Endothelial cell of umbilical vein (primary cell): Measurements from ENCODE around the gene DNAH1. TPM values are rescaled to one million over a fixed set of nuclear protein-coding genes. Genes with fewer than 3 reads are reported as not detected.

ENCODE experiments used
- BruUV-seq: library from RNA; stranded (reverse); fragments of 400-500 nt; replicated peaks from 2 replicates; lab custom pipeline; 2021; lab: Mats Ljungman, UMichigan
- CTCF ChIA-PET: fragments of 300-600, 350-600 bp; sonication (Branson Sonifier 250); formaldehyde crosslinking; loops from one replicate; lab custom pipeline; 2021; ENCODE audit warnings: antibody characterized with exemption, inconsistent platforms; lab: Charles Lee
- POLR2A ChIA-PET: fragments of 300-600, 350-600 bp; sonication (Branson Sonifier 250); formaldehyde crosslinking; loops from one replicate; lab custom pipeline; 2021; ENCODE audit warnings: antibody characterized with exemption, inconsistent platforms; lab: Charles Lee
- DNase-seq: peaks from one replicate; pipeline ENCODE4 v3.0.0-alpha.2; 2011; ENCODE audit warnings: low read depth, low spot score
- FAIRE-seq: peaks from 2 replicates; lab custom pipeline; 2011; peaks lifted over from hg19 to GRCh38; lab: Jason Lieb, UNC
- H2AFZ ChIP-seq: 2 replicates; pipeline ENCODE4 v1.6.0; 2012; ENCODE audit warnings: low read depth, low read length, control low read depth, inconsistent platforms
- H3K27ac ChIP-seq: 2 replicates; pipeline ENCODE4 v1.5.1; 2011; ENCODE audit warnings: low read depth, mild to moderate bottlenecking, control low read depth, low read length, moderate library complexity; ENCODE audit not compliant: insufficient read depth
- H3K27me3 ChIP-seq, 2 experiments: 2 replicates each; pipeline versions ENCODE4 v1.6.0 to v1.6.1; 2011; ENCODE audit warnings: low read length in 2 of 2, mixed read lengths in 1 of 2; ENCODE audit not compliant: control insufficient read depth in 2 of 2, insufficient read depth in 2 of 2
- H3K36me3 ChIP-seq, 2 experiments: 2 replicates in 1 of 2; 3 replicates in 1 of 2; pipeline ENCODE4 v1.5.1; 2011; ENCODE audit warnings: low read length in 2 of 2, mild to moderate bottlenecking in 1 of 2, moderate library complexity in 1 of 2; ENCODE audit not compliant: control insufficient read depth in 2 of 2, insufficient read depth in 2 of 2; ENCODE audit errors: extremely low read depth in 1 of 2
- H3K4me1 ChIP-seq: 3 replicates; pipeline ENCODE4 v1.5.1; 2011; ENCODE audit warnings: mild to moderate bottlenecking, low read length; ENCODE audit not compliant: control insufficient read depth, insufficient read depth; ENCODE audit errors: extremely low read depth
- H3K4me2 ChIP-seq: 2 replicates; pipeline ENCODE4 v1.6.1; 2011; ENCODE audit warnings: low read length, control low read depth, mixed read lengths; ENCODE audit not compliant: insufficient read depth
- H3K4me3 ChIP-seq, 3 experiments: fragments of 200-600 bp in 1 of 3; sonication (generic), shearing (Covaris generic) in 1 of 3; replicated peaks in 1 of 3; 2 replicates each; pipeline ENCODE4 v1.5.1; 2011 to 2016; ENCODE audit warnings: control low read depth in 3 of 3, low read length in 3 of 3, mild to moderate bottlenecking in 2 of 3, inconsistent platforms in 1 of 3, low read depth in 1 of 3, moderate library complexity in 1 of 3; ENCODE audit not compliant: insufficient read depth in 1 of 3
- H3K79me2 ChIP-seq: 2 replicates; pipeline ENCODE4 v1.6.0; 2012; ENCODE audit warnings: low read length, inconsistent platforms; ENCODE audit not compliant: control insufficient read depth, insufficient read depth
- H3K9ac ChIP-seq: replicated peaks from 2 replicates; pipeline ENCODE3; 2011; ENCODE audit warnings: low read length, control low read depth; ENCODE audit not compliant: insufficient read depth; ENCODE audit errors: extremely low read depth
- H3K9me1 ChIP-seq: replicated peaks from 3 replicates; pipeline ENCODE4 v1.6.0; 2011; ENCODE audit warnings: mild to moderate bottlenecking, low read length; ENCODE audit not compliant: control insufficient read depth, insufficient read depth; ENCODE audit errors: extremely low read depth
- H3K9me3 ChIP-seq: replicated peaks from 2 replicates; pipeline ENCODE4 v1.5.1; 2012; ENCODE audit warnings: low read length, inconsistent platforms; ENCODE audit not compliant: control insufficient read depth, insufficient read depth
- H4K20me1 ChIP-seq: replicated peaks from 2 replicates; pipeline ENCODE3; 2011; ENCODE audit warnings: mild to moderate bottlenecking, low read length; ENCODE audit not compliant: control insufficient read depth, insufficient read depth; ENCODE audit errors: extremely low read depth
- CTCF ChIP-seq, 2 donors: IDR thresholded peaks; 1 replicate in 1 of 2; 2 replicates in 1 of 2; pipeline ENCODE4 v1.5.1; 2011; ENCODE audit warnings: low read length in 2 of 2, mild to moderate bottlenecking in 2 of 2, moderate library complexity in 2 of 2, control low read depth in 1 of 2, inconsistent platforms in 1 of 2, low read depth in 1 of 2; ENCODE audit not compliant: insufficient read depth in 1 of 2; ENCODE audit errors: extremely low read depth in 1 of 2
- EZH2 ChIP-seq: IDR thresholded peaks from 2 replicates; pipeline ENCODE4 v1.6.1; 2012; ENCODE audit warnings: borderline replicate concordance, low read depth, mild to moderate bottlenecking, moderate library complexity, low read length, inconsistent platforms; ENCODE audit not compliant: severe bottlenecking
- FOS ChIP-seq: IDR thresholded peaks from 2 replicates; pipeline ENCODE4 v1.6.1; 2011; ENCODE audit warnings: mild to moderate bottlenecking, low read length, moderate library complexity, borderline replicate concordance; ENCODE audit not compliant: insufficient read depth
- GATA2 ChIP-seq: IDR thresholded peaks from 2 replicates; pipeline ENCODE4 v1.7.0; 2011; ENCODE audit warnings: low read depth, mild to moderate bottlenecking, moderate library complexity, mixed read lengths, low read length; ENCODE audit not compliant: insufficient read length, insufficient read depth
- JUN ChIP-seq: IDR thresholded peaks from 2 replicates; pipeline ENCODE4 v1.6.1; 2011; ENCODE audit warnings: borderline replicate concordance, low read depth; ENCODE audit not compliant: insufficient read length, insufficient read depth
- MAX ChIP-seq: IDR thresholded peaks from 2 replicates; pipeline ENCODE4 v1.6.1; 2011; ENCODE audit not compliant: insufficient read depth, insufficient read length
- MYC ChIP-seq: IDR thresholded peaks from one replicate; pipeline ENCODE4 v1.6.1; 2011; ENCODE audit warnings: mild to moderate bottlenecking, low read depth, low read length
- POLR2A ChIP-seq: IDR thresholded peaks from 2 replicates; pipeline ENCODE4 v1.6.1; 2012; ENCODE audit warnings: low read depth, mild to moderate bottlenecking, control low read depth, low read length
- POLR2AphosphoS5 ChIP-seq: IDR thresholded peaks from 2 replicates; pipeline ENCODE4 v1.6.1; 2012; ENCODE audit warnings: low read depth, mild to moderate bottlenecking, control low read depth, low read length, moderate library complexity; ENCODE audit not compliant: insufficient read depth
- dilution Hi-C: fragments of 300-500 bp; cut with MboI; formaldehyde crosslinking; loops from one replicate; pipeline ENCODE4 v1.15.0; 2019; ENCODE audit warnings: low sequenced_read_pairs; ENCODE audit not compliant: extremely low pct_ligation_motif_present
- intact Hi-C: fragments of 100-400 bp; cut with micrococcal nuclease; formaldehyde crosslinking; loops from one replicate; pipeline ENCODE4 v1.10.0; 2022
- polyA plus RNA-seq, 4 experiments: library from polyadenylated mRNA; depleted of rRNA in 3 of 4; stranded (reverse) in 3 of 4; unstranded in 1 of 4; fragments of >200 nt; gene quantifications; 2 replicates each; pipeline versions ENCODE4 v1.2.1 to v1.2.3, GENCODE V29; 2011 to 2012; ENCODE audit warnings: missing spikeins in 1 of 4
- total RNA-seq: library from RNA; stranded (reverse); gene quantifications from 2 replicates; pipeline ENCODE4 v1.2.3, GENCODE V29; 2021

Gene DNAH1
- total and polyA plus RNA-seq, 2 donors (not counting 3 experiments of a cell fraction or from before 2014, with no cell fraction given), result 5.8 to 6.0 TPM

GRCh38 chr3:52346623-52347530 is 30.8 kb downstream of the DNAH1 start:
- no peaks in the 10 kb centered on the region for H4K20me1 ChIP-seq
- H3K36me3 ChIP-seq, result no peaks in the 10 kb centered on the region
- H3K4me3 ChIP-seq, result no peak overlapping the region
- no peak for TF ChIP-seq GATA2
- no peak for TF ChIP-seq POLR2A
- no peak for TF ChIP-seq CTCF (IDR thresholded peaks at IDR 0.05; ENCODE audit: extremely low read depth in 1 of 2, insufficient read depth in 1 of 2, low read depth in 1 of 2, low read length in 2 of 2)
- no peak for TF ChIP-seq FOS
- TF ChIP-seq JUN, result no peak
- TF ChIP-seq POLR2AphosphoS5, result no peak
- TF ChIP-seq MYC, result no peak
- no peak for TF ChIP-seq EZH2
- no peak for TF ChIP-seq MAX
- H3K79me2 ChIP-seq, result no peaks in the 10 kb centered on the region
- dilution Hi-C loops, result no loop called here
- no TSS peak for BruUV-seq
- H3K4me1 ChIP-seq, result no peaks in the 10 kb centered on the region
- ChIA-PET POLR2A (no interaction called here), CTCF (interaction anchor here (1.1 to 3.8 kb wide), 2 partner anchors 8 to 127 kb away, joined by 4 to 26 read pairs; no protein-coding TSS in a partner anchor)
- no peak for DNase-seq
- H3K27ac ChIP-seq, result no peak overlapping the region
- H3K9ac ChIP-seq, result no peak overlapping the region
- intact Hi-C loops, result no loop called here
- FAIRE-seq, result no peak
- no peaks in the 10 kb centered on the region for H3K9me1 ChIP-seq
- no peaks in the 10 kb centered on the region for H3K9me3 ChIP-seq
- H2AFZ ChIP-seq, result no peak overlapping the region
- no peaks in the 10 kb centered on the region for H3K27me3 ChIP-seq
- no peak overlapping the region for H3K4me2 ChIP-seq
